IPS-NIHi11 (cell line): ENCODE results near the gene JARID2.

ENCODE experiments used
- DNase-seq: peaks from one replicate; pipeline ENCODE4 v3.0.0; 2012; ENCODE audit warnings: mixed read lengths, low spot score

Gene JARID2

DNA sequence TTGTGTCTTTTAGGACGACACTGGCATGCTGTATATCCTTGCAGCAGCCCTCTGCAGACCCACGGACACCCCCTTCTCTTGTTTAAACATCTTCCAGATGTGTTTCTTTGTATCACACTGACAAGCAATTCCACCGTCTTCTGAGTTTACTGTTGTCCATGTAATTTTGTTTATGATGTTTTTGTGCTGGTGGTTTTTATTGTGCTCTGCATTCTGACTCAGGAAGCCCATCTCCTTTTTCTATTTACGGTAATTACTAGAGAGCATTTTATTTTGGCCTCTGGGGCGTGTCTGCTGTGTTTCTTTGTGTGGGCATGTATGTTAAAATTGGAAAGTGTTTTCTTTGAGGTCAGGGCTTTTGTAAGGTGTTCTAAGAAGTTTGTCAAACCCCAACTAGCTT is 111.9 kb downstream of the JARID2 start:
- no peak for DNase-seq

DNA sequence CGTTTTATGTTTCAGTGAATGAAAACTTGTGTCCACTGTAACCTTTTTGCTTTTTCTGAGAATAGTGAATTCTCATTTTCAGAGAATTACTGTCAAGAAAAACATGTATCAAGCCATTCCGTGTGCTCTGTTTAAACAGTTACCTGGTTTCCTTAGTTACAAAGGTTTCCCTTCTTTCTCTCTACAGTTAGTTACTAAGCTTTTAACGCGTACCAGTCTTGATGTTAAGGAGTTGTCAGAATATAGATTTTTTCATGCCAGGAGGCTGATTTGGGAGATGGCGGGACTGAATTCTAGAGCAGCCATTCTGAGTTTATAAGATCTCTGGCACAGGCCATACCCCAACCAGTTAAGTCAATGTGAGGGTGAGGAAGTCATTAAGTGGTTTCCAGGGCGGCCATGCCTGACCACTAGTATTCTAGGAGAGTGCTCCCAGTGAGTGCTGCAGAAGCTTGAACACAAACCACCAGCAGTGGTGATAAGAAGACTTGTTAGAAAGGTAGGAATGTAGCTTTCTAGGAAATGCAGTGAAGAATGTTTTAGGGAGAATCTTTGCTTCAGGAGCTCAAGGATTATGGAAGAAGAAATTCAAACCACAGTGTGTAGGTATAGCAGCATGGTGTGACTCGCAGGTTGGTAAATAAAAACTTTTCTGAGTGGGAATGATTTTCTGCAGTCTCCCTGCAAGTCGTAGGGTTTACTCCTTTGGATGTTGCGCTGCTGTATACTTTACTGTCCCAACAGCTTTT is 112.9 kb downstream of the JARID2 start:
- no peak for DNase-seq

DNA sequence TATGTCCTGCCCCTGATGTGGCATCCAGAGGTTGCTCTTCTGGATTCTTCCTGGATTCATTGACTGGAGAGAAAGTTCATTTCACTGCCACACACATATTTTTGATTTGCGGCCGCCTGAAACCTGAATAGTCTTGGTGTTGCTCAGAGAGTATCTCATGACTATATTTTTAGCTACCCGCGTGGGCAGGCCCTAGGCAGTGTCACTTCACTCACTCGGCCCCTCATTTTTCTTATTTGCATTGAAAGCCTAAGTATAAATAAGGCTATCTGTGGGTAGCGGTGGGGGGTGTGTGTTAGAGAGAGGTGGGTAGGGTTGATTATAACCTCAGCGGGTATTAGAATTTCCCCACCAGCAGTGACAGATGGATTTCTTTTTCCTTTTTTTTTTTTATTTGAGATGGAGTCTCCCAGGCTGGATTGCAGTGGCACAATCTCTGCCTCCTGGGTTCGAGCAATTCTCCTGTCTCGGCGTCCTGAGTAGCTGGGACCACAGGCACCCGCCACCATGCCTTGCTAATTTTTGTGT is 113.5 kb downstream of the JARID2 start:
- DNase-seq = no peak

- no peak for DNase-seq
These were observed 114.4 kb downstream of the JARID2 start for GRCh38 chr6:15360300-15360699.

DNA sequence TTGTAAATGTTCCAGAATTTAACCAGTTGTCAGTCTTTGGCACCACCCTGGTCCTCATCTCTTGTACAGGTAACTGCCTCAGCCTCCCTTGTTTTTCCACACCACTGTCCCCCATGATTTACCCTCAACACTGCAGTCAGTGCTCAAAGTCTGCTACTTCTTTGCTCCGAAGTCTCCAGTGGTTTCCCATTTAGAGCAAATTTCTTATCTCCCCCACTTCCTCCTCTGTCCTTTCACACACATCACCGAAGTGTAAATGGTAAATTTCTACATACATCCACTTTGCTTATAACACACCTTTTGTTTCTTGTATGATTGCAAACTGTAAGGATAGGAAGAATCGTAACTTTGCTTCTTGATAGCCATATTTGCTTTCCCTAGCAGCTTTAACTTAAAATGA is 115.3 kb downstream of the JARID2 start:
- DNase-seq = no peak

- DNase-seq = no peak
These were observed 116.6 kb downstream of the JARID2 start for GRCh38 chr6:15362274-15363160.

GRCh38 chr6:15363164-15363522 is 117.3 kb downstream of the JARID2 start:
- DNase-seq = no peak

DNA sequence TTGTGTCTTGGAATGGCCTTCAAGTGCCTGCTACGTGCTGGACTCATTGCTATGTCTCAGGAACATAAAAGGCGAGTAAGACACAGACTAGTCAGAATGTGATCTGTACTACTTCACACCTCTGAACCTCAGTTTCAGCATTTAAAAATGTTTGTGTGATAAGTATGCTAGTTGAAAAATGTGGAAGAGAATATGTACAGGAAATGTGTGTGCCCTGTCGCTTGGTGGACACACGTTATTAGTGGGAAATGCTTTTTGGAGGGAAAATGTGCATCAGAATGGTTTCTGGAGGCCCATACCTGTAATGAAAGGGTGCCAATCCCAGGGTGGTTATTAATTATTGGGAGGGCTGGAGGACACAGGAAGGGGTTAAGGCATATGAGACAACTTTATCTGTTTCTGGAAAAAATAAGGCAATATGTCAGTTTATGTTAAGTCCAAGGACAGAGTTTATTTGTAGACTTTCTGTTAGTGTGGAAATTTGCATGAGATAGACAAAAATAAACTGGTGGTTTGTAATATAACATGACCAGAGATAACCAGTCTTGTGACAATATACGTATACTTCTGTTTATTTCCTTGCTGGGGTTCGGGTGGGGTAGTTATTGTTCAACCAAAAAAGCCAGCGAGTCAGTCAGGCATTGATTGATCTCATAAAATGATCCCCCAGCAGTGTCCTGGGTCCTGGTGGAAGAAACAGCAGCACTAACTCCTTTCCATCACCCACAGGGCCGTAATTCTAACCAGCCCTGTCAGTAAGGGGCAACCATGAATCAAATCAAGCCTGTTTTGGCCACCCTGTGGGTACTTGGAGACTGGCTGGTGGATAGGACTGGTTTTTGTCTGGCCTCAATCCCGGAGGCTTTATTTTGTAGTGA is 117.9 kb downstream of the JARID2 start:
- DNase-seq = no peak

- no peak for DNase-seq
These were observed 118.7 kb downstream of the JARID2 start for GRCh38 chr6:15364401-15365037.

- DNase-seq = peak; percentile 43
These were observed 119.4 kb downstream of the JARID2 start for GRCh38 chr6:15365273-15365687.

DNA sequence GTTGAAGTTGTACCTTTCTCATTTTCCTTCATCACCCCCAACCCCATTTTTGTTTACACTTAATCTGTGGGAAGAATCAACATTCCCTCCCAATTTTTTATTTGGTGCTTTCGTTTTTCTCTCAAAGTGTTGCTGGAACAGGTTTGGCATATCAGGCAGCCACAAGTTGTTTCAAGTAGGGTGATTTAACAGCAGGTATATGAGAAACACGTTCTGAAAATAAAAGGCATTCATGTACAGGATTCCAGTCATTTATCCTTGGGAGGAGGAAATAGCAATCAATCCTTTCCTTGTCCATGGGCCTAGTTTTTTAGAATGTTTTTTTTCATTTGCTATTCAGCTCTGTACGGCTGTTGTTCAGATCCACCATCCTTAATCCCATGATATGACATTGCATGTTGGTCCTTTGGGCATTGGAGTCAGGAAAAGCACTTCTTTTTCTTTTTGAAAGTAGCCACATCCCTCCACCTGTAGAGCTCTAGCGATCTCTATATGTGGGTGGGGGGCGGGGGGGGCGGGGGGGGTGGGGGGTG is 120.2 kb downstream of the JARID2 start:
- DNase-seq = no peak

DNA sequence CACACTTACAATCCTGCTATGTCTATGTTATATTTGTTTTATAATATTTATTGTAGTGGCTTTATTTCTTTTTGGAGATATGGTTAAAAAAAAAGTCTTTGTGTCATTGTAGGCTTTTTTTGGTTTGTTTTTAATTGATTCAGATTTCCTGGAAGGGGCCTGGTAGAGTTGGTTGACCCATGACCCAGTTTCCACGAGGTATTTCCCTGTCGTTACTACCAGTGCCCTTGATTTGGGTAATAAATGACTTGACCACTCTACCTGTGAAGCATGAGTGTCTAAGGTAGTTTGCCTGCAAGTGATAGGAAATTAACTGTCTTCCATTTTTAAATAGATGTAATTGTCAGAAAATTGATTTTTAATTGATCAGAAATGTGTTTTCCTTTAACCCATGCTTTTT is 121.0 kb downstream of the JARID2 start:
- no peak for DNase-seq

GRCh38 chr6:15368186-15368585 is 122.3 kb downstream of the JARID2 start:
- DNase-seq = no peak

- no peak for DNase-seq
These were observed 123.0 kb downstream of the JARID2 start for GRCh38 chr6:15368873-15369272.

DNA sequence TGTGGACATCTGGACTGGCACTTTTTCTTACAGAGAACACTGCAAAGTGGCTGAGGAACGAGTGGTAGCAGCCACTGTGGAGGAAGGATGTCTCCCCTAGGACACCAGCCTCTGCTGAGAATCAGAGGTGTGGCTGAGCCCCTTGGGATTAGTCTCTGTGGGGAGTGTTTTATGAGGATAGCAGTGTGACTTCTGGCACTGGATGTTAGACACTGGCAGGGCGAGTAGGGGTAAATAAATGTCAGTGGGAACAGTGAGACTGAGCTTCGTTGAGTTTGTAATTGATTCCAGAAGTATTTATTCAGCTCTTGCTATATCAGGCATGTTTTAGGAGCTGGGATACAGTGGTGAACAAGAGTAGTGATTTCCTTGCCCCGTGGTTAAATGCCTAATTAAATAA is 124.0 kb downstream of the JARID2 start:
- DNase-seq = no peak

- DNase-seq = no peak
These were observed 125.1 kb downstream of the JARID2 start for GRCh38 chr6:15370733-15371671.

- no peak for DNase-seq
These were observed 127.1 kb downstream of the JARID2 start for GRCh38 chr6:15372932-15373331.

DNA sequence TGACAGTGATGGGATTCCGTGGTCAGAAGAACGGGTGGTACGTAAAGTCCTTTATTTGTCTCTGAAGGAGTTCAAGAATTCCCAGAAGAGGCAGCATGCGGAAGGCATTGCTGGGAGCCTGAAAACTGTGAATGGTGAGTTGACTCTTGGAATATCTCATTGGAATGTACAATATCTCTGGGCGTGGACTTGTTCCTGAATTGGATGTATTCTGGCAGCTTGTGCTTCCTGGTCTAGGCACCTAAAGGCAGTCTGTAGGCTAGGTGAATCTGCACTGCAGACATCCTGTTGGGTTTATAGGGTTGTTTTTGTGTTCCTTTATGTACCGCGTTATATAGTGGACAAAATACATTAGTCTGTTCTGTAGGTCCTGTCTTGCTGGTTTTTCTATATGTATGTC is 128.2 kb downstream of the JARID2 start:
- DNase-seq = no peak

DNA sequence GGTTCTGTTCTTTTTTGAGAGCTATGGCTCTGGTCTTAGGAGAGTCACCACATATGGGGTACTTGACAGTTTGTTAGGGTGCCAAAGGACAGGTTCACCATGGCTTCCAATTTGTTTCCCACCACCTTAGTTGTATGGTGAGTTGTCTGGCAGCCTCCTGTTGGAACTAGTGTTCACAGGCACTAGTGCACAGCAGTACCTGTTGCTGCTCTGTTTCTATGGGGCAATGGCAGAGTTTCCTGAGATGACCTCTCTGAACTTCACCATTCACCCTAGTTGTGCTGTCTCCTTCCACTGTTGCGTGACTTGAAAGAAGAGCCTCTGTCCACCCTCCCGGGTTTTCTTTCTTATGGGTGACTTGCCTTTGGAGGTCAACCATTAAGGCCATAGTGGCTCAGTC is 129.1 kb downstream of the JARID2 start:
- DNase-seq = no peak

GRCh38 chr6:15375638-15376290 is 129.9 kb downstream of the JARID2 start:
- DNase-seq = no peak
